Psoas muscle (tissue), 8 donors: ENCODE measurements around the gene RYR1. TPM values are rescaled to one million over a fixed set of nuclear protein-coding genes. Genes with fewer than 3 reads are reported as not detected.

Experiments used
- ATAC-seq, 4 donors: fragments of 200-7000 bp; cut with Tn5 transposase; one replicate each; pipeline ENCODE4 v1.9.1; 2020; ENCODE audit warnings: moderate library complexity in 3 of 4, mild to moderate bottlenecking in 2 of 4
- DNase-seq, 2 donors: peaks; one replicate each; pipeline ENCODE4 v3.0.0-alpha.2; 2020
- H3K27ac ChIP-seq: fragments of 200-600 bp; one replicate; pipeline ENCODE4 v1.8.0; 2022
- H3K27me3 ChIP-seq, 3 donors: fragments of 200-600 bp in 1 of 3; one replicate each; pipeline versions ENCODE4 v1.6.1 to v1.8.0; 2013 to 2022; ENCODE audit warnings: low read length in 2 of 3, mild to moderate bottlenecking in 2 of 3, moderate library complexity in 1 of 3; ENCODE audit not compliant: insufficient read depth in 3 of 3
- H3K36me3 ChIP-seq, 2 donors: fragments of 200-600 bp in 1 of 2; one replicate each; pipeline versions ENCODE4 v1.6.1 to v1.8.0; 2013 to 2022; ENCODE audit warnings: low read depth in 1 of 2, mild to moderate bottlenecking in 1 of 2, moderate library complexity in 1 of 2; ENCODE audit not compliant: insufficient read depth in 1 of 2
- H3K4me1 ChIP-seq: fragments of 200-600 bp; one replicate; pipeline ENCODE4 v1.8.0; 2022
- H3K4me3 ChIP-seq: fragments of 200-600 bp; one replicate; pipeline ENCODE4 v1.8.0; 2022; ENCODE audit warnings: mild to moderate bottlenecking
- H3K9me3 ChIP-seq: fragments of 200-600 bp; one replicate; pipeline ENCODE4 v1.8.0; 2022
- WGBS, 3 donors: extraction: QIAGEN DNeasy Blood & Tissue Kit; methylation state at CpG; one replicate each; pipeline versions ENCODE4 v1.1.6 to v1.1.7; 2013; 5-methylcytosine and 5-hydroxymethylcytosine counted together
- intact Hi-C, 2 donors: fragments of 100-400 bp; cut with DNase I; formaldehyde crosslinking; loops; one replicate each; pipeline versions ENCODE4 v1.11.0 to v1.14.2; 2022
- polyA plus RNA-seq, 3 donors: library from polyadenylated mRNA; stranded (reverse); fragments of 200-250 nt; gene quantifications; one replicate each; pipeline ENCODE4 v1.2.3, GENCODE V29; 2013
- total RNA-seq, 4 donors: library from RNA; stranded (reverse); fragmentation: NEBNext Ultra II Directional in 2 of 4; extraction: Animal tissue kit (Norgen Biotek cat#: 25700) in 2 of 4; gene quantifications; one replicate each; pipeline versions ENCODE4 v1.2.1 to v1.2.4, GENCODE V29; 2021 to 2023
- TF ChIP-seq, protein P1 (sequence below): fragments of 200-600 bp; IDR thresholded peaks from one replicate; pipeline ENCODE4 v1.8.0; 2022; ENCODE audit warnings: antibody characterized with exemption
- donor health status: healthy with polysubstance abuse.
- donor health status: DM: no; HTN: no; CAD: no; lungs with moderate emphysema.
- donor health status: Bipolar disorder and iron deficiency.
- donor health status: healthy.
- donor health status: DM: yes; HTN: yes; CAD: no.
- donor health status: DM: no; HTN: no; CAD: no.
- donor health status: DM: no; HTN: no; CAD: no.
- donor health status: DM: yes; HTN: yes; CAD: no.

RYR1 gene
- total and polyA plus RNA-seq, 7 donors: 56.0 to 1,211 (median 572) TPM

DNA sequence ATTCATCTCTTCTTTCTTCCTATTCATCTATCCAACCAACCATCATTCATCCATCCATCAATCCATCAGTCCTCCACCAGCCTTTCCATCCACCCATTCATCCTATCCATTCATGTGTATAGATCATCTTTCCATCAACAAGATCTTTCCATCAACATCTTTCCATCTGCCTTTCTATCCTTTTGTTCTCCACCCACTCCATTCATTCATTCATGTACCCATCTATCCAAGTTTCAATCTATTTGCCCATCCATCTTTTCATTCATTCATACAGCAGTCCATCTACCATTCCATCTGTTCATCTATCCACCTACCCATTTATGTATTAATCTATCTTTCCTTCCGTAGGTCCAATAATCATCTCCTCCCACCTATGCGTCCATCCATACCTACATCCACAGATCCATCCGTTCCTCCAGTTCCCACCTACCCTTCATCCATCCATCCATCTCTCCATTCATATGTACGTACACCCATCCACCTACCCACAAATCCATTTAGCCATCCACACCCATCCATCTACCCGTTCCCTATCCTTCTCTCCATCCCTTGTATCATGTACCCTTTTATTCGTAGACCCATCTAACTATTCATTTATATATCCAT is 53.3 kb downstream of the RYR1 start:
- Histone ChIP-seq H3K4me1 (no peaks in the 10 kb centered on the region), H3K9me3 (no peaks in the 10 kb centered on the region), H3K36me3 (peaks cover 0 to 100% of the 10 kb centered on the region in 2 donors), H3K27me3 (peaks cover 0 to 4% (median 0%) of the 10 kb centered on the region in 3 donors), H3K4me3 (no peak overlapping the region), H3K27ac (no peak overlapping the region)
- 91 to 97% (median 94%) methylated on average over 6 of the region's 6 CpGs for WGBS, 3 donors
- DNase-seq: no peak
- no peak for ATAC-seq
- intact Hi-C loops: no loop called here
- TF ChIP-seq, protein P1, sequence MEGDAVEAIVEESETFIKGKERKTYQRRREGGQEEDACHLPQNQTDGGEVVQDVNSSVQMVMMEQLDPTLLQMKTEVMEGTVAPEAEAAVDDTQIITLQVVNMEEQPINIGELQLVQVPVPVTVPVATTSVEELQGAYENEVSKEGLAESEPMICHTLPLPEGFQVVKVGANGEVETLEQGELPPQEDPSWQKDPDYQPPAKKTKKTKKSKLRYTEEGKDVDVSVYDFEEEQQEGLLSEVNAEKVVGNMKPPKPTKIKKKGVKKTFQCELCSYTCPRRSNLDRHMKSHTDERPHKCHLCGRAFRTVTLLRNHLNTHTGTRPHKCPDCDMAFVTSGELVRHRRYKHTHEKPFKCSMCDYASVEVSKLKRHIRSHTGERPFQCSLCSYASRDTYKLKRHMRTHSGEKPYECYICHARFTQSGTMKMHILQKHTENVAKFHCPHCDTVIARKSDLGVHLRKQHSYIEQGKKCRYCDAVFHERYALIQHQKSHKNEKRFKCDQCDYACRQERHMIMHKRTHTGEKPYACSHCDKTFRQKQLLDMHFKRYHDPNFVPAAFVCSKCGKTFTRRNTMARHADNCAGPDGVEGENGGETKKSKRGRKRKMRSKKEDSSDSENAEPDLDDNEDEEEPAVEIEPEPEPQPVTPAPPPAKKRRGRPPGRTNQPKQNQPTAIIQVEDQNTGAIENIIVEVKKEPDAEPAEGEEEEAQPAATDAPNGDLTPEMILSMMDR: no peak

- ATAC-seq (no peak), DNase-seq (no peak)
- peaks cover 0 to 100% of the 10 kb centered on the region in 2 donors for H3K36me3 ChIP-seq
- 89 to 94% (median 94%) methylated on average over 3 of the region's 3 CpGs for WGBS, 3 donors
- intact Hi-C loops: no loop called here
- TF ChIP-seq, protein P1: no peak
- peaks cover 0 to 4% (median 0%) of the 10 kb centered on the region in 3 donors for H3K27me3 ChIP-seq
- no peak overlapping the region for H3K27ac ChIP-seq
- H3K9me3 ChIP-seq: no peaks in the 10 kb centered on the region
- H3K4me3 ChIP-seq: no peak overlapping the region
- no peaks in the 10 kb centered on the region for H3K4me1 ChIP-seq
Measured at GRCh38 chr19:38488096-38488495, 54.6 kb downstream of the RYR1 start.

DNA sequence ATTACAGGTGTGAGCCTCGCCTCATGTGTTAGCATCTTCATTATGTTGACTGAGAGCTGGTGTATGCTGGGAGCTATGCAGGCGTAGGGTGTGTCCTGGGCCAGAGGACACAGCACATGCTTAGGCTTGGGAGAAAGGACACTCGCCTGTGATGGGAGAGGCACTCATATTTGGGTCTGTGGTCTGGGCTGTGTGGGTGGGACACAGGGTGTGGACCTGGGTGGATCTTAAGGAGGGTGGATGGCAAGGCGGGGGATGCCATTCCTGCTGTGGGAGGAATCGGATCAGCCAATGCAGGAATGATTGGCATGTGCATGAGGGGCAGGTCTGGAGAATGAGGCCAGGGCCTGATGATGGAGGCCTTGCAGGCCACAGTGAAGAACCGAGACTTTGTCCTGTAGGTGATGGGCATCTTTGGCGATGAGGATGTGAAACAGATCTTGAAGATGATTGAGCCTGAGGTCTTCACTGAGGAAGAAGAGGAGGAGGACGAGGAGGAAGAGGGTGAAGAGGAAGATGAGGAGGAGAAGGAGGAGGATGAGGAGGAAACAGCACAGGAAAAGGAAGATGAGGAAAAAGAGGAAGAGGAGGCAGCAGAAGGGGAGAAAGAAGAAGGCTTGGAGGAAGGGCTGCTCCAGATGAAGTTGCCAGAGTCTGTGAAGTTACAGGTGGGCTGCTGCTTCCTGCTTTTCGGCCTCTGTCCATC is 55.4 kb downstream of the RYR1 start:
- WGBS, 3 donors: 86 to 88% (median 88%) methylated on average over 9 of the region's 9 CpGs
- Histone ChIP-seq H3K27me3 (peaks cover 0 to 4% (median 0%) of the 10 kb centered on the region in 3 donors), H3K36me3 (peaks cover 0 to 100% of the 10 kb centered on the region in 2 donors), H3K9me3 (no peaks in the 10 kb centered on the region), H3K4me3 (no peak overlapping the region), H3K27ac (no peak overlapping the region), H3K4me1 (no peaks in the 10 kb centered on the region)
- DNase-seq (no peak), ATAC-seq (no peak)
- TF ChIP-seq, protein P1: no peak
- intact Hi-C loops: no loop called here

DNA sequence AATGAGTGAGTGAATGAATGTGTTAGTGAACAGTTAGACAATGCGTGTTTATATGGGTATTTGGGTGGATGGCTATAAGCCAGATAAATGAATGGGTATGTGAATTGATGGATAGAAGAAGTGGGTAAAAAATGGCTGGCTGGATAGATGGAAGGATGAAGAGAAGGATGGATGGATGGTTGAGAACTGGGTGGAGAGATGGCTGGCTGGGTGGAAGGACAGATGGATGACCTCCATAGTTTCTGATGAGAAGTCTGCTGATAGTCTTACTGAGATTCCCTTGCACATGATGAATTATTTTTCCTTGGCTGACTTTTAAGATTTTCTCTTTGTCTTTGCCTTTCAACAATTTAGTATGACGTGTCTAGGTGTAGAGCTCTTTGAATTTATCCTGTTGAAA is 57.4 kb downstream of the RYR1 start:
- intact Hi-C loops: no loop called here
- Histone ChIP-seq H3K4me1 (no peaks in the 10 kb centered on the region), H3K9me3 (no peaks in the 10 kb centered on the region), H3K36me3 (peaks cover 0 to 100% of the 10 kb centered on the region in 2 donors), H3K4me3 (no peak overlapping the region), H3K27me3 (peaks cover 0 to 4% (median 0%) of the 10 kb centered on the region in 3 donors), H3K27ac (no peak overlapping the region)
- TF ChIP-seq, protein P1: no peak
- no peak for ATAC-seq
- DNase-seq: no peak
- WGBS, 3 donors: 95 to 96% (median 96%) methylated on average over 2 of the region's 2 CpGs
